CD4-positive, CD25-positive, alpha-beta regulatory T cell (primary cell): ENCODE results near the gene DDR2. TPM values are rescaled to one million over a fixed set of nuclear protein-coding genes. Genes with fewer than 3 reads are reported as not detected.
A peak's percentile ranks its signal among the peaks of the same experiment; 100 is the strongest.

Experiments used
- ATAC-seq, 2 donors: fragments of 150-1000 bp; cut with Tn5 transposase; one replicate each; pipeline ENCODE4 v1.10.0; 2021; ENCODE audit warnings: low read depth in 2 of 2, moderate number of reproducible peaks in 2 of 2, moderate library complexity in 1 of 2
- DNase-seq, 3 donors: peaks; one replicate each; pipeline versions ENCODE4 v3.0.0 to v3.0.0-alpha.2; 2012 to 2022; ENCODE audit warnings: mixed read lengths in 1 of 3
- H3K27ac ChIP-seq: one replicate; pipeline ENCODE4 v1.7.0; 2013; ENCODE audit warnings: mild to moderate bottlenecking, low read length; ENCODE audit not compliant: insufficient read depth, poor library complexity, severe bottlenecking
- H3K27me3 ChIP-seq: one replicate; pipeline ENCODE4 v1.7.0; 2013; ENCODE audit warnings: low read length; ENCODE audit not compliant: control insufficient read depth, insufficient read depth
- H3K36me3 ChIP-seq: one replicate; pipeline ENCODE4 v1.7.0; 2013; ENCODE audit warnings: mild to moderate bottlenecking, low read length, moderate library complexity; ENCODE audit not compliant: control insufficient read depth, insufficient read depth
- H3K4me1 ChIP-seq: 2 replicates; pipeline ENCODE4 v1.7.0; 2013; ENCODE audit warnings: mild to moderate bottlenecking, low read length; ENCODE audit not compliant: insufficient read depth, control insufficient read depth, poor library complexity, severe bottlenecking
- H3K4me3 ChIP-seq: one replicate; pipeline ENCODE4 v1.7.0; 2013; ENCODE audit warnings: low read depth, mild to moderate bottlenecking, low read length, moderate library complexity
- H3K9me3 ChIP-seq, 2 experiments: 1 replicate in 1 of 2; 2 replicates in 1 of 2; pipeline ENCODE4 v1.7.0; 2013; ENCODE audit warnings: low read length in 2 of 2, mild to moderate bottlenecking in 1 of 2, moderate library complexity in 1 of 2; ENCODE audit not compliant: control insufficient read depth in 2 of 2
- H3K27ac Mint-ChIP-seq, 3 donors: one replicate each; pipeline ENCODE4 v1.8.0; 2020 to 2022; ENCODE audit warnings: mild to moderate bottlenecking in 3 of 3, mixed read lengths in 3 of 3, moderate library complexity in 2 of 3
- H3K27me3 Mint-ChIP-seq: one replicate; pipeline ENCODE4 v1.8.0; 2022; ENCODE audit warnings: mild to moderate bottlenecking, mixed read lengths
- H3K36me3 Mint-ChIP-seq: one replicate; pipeline ENCODE4 v1.8.0; 2020; ENCODE audit warnings: mixed read lengths
- H3K4me1 Mint-ChIP-seq, 4 donors: one replicate each; pipeline ENCODE4 v1.8.0; 2020 to 2022; ENCODE audit warnings: mixed read lengths in 4 of 4, mild to moderate bottlenecking in 1 of 4
- H3K4me3 Mint-ChIP-seq, 4 donors: one replicate each; pipeline ENCODE4 v1.8.0; 2020 to 2022; ENCODE audit warnings: mild to moderate bottlenecking in 4 of 4, mixed read lengths in 4 of 4, moderate library complexity in 3 of 4
- H3K9me3 Mint-ChIP-seq, 7 donors: one replicate each; pipeline ENCODE4 v1.8.0; 2020 to 2022; ENCODE audit warnings: mixed read lengths in 7 of 7, mild to moderate bottlenecking in 3 of 7, moderate library complexity in 2 of 7
- polyA plus RNA-seq, 4 donors: library from polyadenylated mRNA; unstranded; fragments of 300-500 nt; fragmentation: Illumina TruSeq; gene quantifications; one replicate each; pipeline ENCODE4 v1.2.3, GENCODE V29; 2021
- total RNA-seq: library from RNA; stranded (reverse); gene quantifications from one replicate; pipeline ENCODE4 v1.2.3, GENCODE V29; 2022

Gene DDR2
- total and polyA plus RNA-seq, 5 donors from 2014 or later = 0.32 TPM; not detected in 4

- no peak for DNase-seq
- H3K27me3 Mint-ChIP-seq = peaks cover 4% of the 10 kb centered on the region
- ATAC-seq = no peak
- no peaks in the 10 kb centered on the region for H3K4me1 Mint-ChIP-seq
- Histone ChIP-seq H3K4me3 (no peak overlapping the region), H3K36me3 (peaks cover 7% of the 10 kb centered on the region), H3K4me1 (no peaks in the 10 kb centered on the region), H3K9me3 (peaks cover 12 to 14% of the 10 kb centered on the region in 2 experiments), H3K27ac (no peak overlapping the region), H3K27me3 (no peaks in the 10 kb centered on the region)
- H3K9me3 Mint-ChIP-seq = peaks cover 0 to 16% (median 4%) of the 10 kb centered on the region in 7 donors
- H3K4me3 Mint-ChIP-seq = no peak overlapping the region
- peaks cover 9% of the 10 kb centered on the region for H3K36me3 Mint-ChIP-seq
- no peak overlapping the region for H3K27ac Mint-ChIP-seq
Measured at GRCh38 chr1:162619076-162619475, 13.2 kb upstream of the DDR2 start.

GRCh38 chr1:162621256-162621655 lies 11.0 kb upstream of the DDR2 start:
- H3K4me1 Mint-ChIP-seq = no peaks in the 10 kb centered on the region
- H3K36me3 ChIP-seq = peaks cover 7% of the 10 kb centered on the region
- peaks cover 0 to 16% (median 4%) of the 10 kb centered on the region in 7 donors for H3K9me3 Mint-ChIP-seq
- H3K4me1 ChIP-seq = no peaks in the 10 kb centered on the region
- no peak overlapping the region for H3K4me3 Mint-ChIP-seq
- ATAC-seq = no peak
- DNase-seq = no peak
- no peak overlapping the region for H3K27ac Mint-ChIP-seq
- H3K27me3 ChIP-seq = peaks cover 2% of the 10 kb centered on the region
- H3K36me3 Mint-ChIP-seq = peaks cover 9% of the 10 kb centered on the region
- H3K27ac ChIP-seq = no peak overlapping the region
- no peak overlapping the region for H3K4me3 ChIP-seq
- H3K9me3 ChIP-seq = peaks cover 12 to 14% of the 10 kb centered on the region in 2 experiments
- H3K27me3 Mint-ChIP-seq = peaks cover 14% of the 10 kb centered on the region

GRCh38 chr1:162625679-162626078 lies 6.6 kb upstream of the DDR2 start:
- H3K27ac ChIP-seq = no peak overlapping the region
- H3K27me3 Mint-ChIP-seq = peaks cover 27% of the 10 kb centered on the region
- ATAC-seq = no peak

GRCh38 chr1:162626094-162626493 lies 6.2 kb upstream of the DDR2 start:
- Histone ChIP-seq H3K4me3 (no peak overlapping the region), H3K9me3 (no peaks in the 10 kb centered on the region), H3K36me3 (no peaks in the 10 kb centered on the region), H3K27me3 (peaks cover 2% of the 10 kb centered on the region), H3K27ac (no peak overlapping the region), H3K4me1 (no peaks in the 10 kb centered on the region)
- Mint-ChIP-seq H3K4me3 (no peak overlapping the region), H3K4me1 (no peaks in the 10 kb centered on the region), H3K36me3 (no peaks in the 10 kb centered on the region), H3K9me3 (peaks cover 0 to 4% (median 0%) of the 10 kb centered on the region in 7 donors), H3K27ac (no peak overlapping the region), H3K27me3 (peaks cover 25% of the 10 kb centered on the region)
- ATAC-seq (no peak), DNase-seq (no peak)

More at GRCh38 chr1:162625679-162626078, 6.6 kb upstream of the DDR2 start:
- no peak for DNase-seq
- no peak overlapping the region for H3K4me3 Mint-ChIP-seq
- peaks cover 0 to 4% (median 0%) of the 10 kb centered on the region in 7 donors for H3K9me3 Mint-ChIP-seq
- H3K4me3 ChIP-seq = no peak overlapping the region
- no peaks in the 10 kb centered on the region for H3K4me1 ChIP-seq
- no peaks in the 10 kb centered on the region for H3K36me3 Mint-ChIP-seq
- H3K27ac Mint-ChIP-seq = no peak overlapping the region
- peaks cover 2% of the 10 kb centered on the region for H3K27me3 ChIP-seq
- H3K36me3 ChIP-seq = no peaks in the 10 kb centered on the region
- H3K4me1 Mint-ChIP-seq = no peaks in the 10 kb centered on the region
- no peaks in the 10 kb centered on the region for H3K9me3 ChIP-seq

GRCh38 chr1:162626761-162627160 lies 5.5 kb upstream of the DDR2 start:
- H3K4me1 ChIP-seq = no peaks in the 10 kb centered on the region
- Mint-ChIP-seq H3K36me3 (no peaks in the 10 kb centered on the region), H3K4me3 (no peak overlapping the region), H3K4me1 (no peaks in the 10 kb centered on the region), H3K27ac (no peak overlapping the region), H3K27me3 (peaks cover 23% of the 10 kb centered on the region), H3K9me3 (peaks cover 0 to 2% (median 0%) of the 10 kb centered on the region in 7 donors)
- H3K36me3 ChIP-seq = no peaks in the 10 kb centered on the region
- DNase-seq (no peak), ATAC-seq (no peak)
- H3K9me3 ChIP-seq = no peaks in the 10 kb centered on the region
- H3K4me3 ChIP-seq = no peak overlapping the region
- H3K27me3 ChIP-seq = peaks cover 2% of the 10 kb centered on the region
- H3K27ac ChIP-seq = no peak overlapping the region

- no peaks in the 10 kb centered on the region for H3K36me3 ChIP-seq
- no peak overlapping the region for H3K4me3 ChIP-seq
- H3K4me1 ChIP-seq = no peaks in the 10 kb centered on the region
- no peaks in the 10 kb centered on the region for H3K9me3 ChIP-seq
- Mint-ChIP-seq H3K27me3 (peaks cover 23% of the 10 kb centered on the region), H3K9me3 (peaks cover 0 to 2% (median 0%) of the 10 kb centered on the region in 7 donors), H3K36me3 (no peaks in the 10 kb centered on the region), H3K4me3 (no peak overlapping the region), H3K27ac (no peak overlapping the region), H3K4me1 (no peaks in the 10 kb centered on the region)
- ATAC-seq (no peak), DNase-seq (peak in 1 of 3 donors; percentile 45)
- no peak overlapping the region for H3K27ac ChIP-seq
- H3K27me3 ChIP-seq = peaks cover 4% of the 10 kb centered on the region
Measured at GRCh38 chr1:162627662-162628296, 4.5 kb upstream of the DDR2 start.

GRCh38 chr1:162629077-162629627 lies 3.1 kb upstream of the DDR2 start:
- peaks cover 23% of the 10 kb centered on the region for H3K27me3 Mint-ChIP-seq
- no peak overlapping the region for H3K4me3 ChIP-seq
- no peaks in the 10 kb centered on the region for H3K9me3 ChIP-seq
- H3K27ac ChIP-seq = no peak overlapping the region
- no peaks in the 10 kb centered on the region for H3K4me1 ChIP-seq
- H3K27me3 ChIP-seq = peaks cover 4% of the 10 kb centered on the region
- ATAC-seq = no peak
- H3K36me3 ChIP-seq = no peaks in the 10 kb centered on the region
- no peaks in the 10 kb centered on the region for H3K36me3 Mint-ChIP-seq
- no peak overlapping the region for H3K4me3 Mint-ChIP-seq
- H3K9me3 Mint-ChIP-seq = peaks cover 0 to 2% (median 0%) of the 10 kb centered on the region in 7 donors
- no peak overlapping the region for H3K27ac Mint-ChIP-seq
- no peak for DNase-seq
- no peaks in the 10 kb centered on the region for H3K4me1 Mint-ChIP-seq

- Histone ChIP-seq H3K9me3 (no peaks in the 10 kb centered on the region), H3K36me3 (no peaks in the 10 kb centered on the region), H3K4me1 (no peaks in the 10 kb centered on the region), H3K27me3 (peaks cover 4% of the 10 kb centered on the region), H3K4me3 (no peak overlapping the region), H3K27ac (no peak overlapping the region)
- DNase-seq = no peak
- H3K36me3 Mint-ChIP-seq = no peaks in the 10 kb centered on the region
- H3K4me1 Mint-ChIP-seq = no peaks in the 10 kb centered on the region
- H3K27me3 Mint-ChIP-seq = peaks cover 19% of the 10 kb centered on the region
- H3K4me3 Mint-ChIP-seq = no peak overlapping the region
- no peak for ATAC-seq
- H3K27ac Mint-ChIP-seq = no peak overlapping the region
- H3K9me3 Mint-ChIP-seq = peaks cover 0 to 2% (median 0%) of the 10 kb centered on the region in 7 donors
Measured at GRCh38 chr1:162629651-162630050, 2.6 kb upstream of the DDR2 start.
